Retinal pigment epithelial cell (primary cell): ENCODE data around the gene EP400.

Source experiments
- DNase-seq: peaks from one replicate; pipeline ENCODE4 v3.0.0-alpha.2; 2010; ENCODE audit warnings: low read depth
- H3K4me3 ChIP-seq: 2 replicates; pipeline ENCODE4 v1.5.1; 2011; ENCODE audit warnings: mild to moderate bottlenecking, low read length, control low read depth, moderate library complexity
- TF ChIP-seq, protein P1 (sequence below): conservative IDR thresholded peaks from 2 replicates; pipeline ENCODE4 v1.5.1; 2011; ENCODE audit warnings: low read depth, low read length, control low read depth, inconsistent platforms

EP400 gene

DNA sequence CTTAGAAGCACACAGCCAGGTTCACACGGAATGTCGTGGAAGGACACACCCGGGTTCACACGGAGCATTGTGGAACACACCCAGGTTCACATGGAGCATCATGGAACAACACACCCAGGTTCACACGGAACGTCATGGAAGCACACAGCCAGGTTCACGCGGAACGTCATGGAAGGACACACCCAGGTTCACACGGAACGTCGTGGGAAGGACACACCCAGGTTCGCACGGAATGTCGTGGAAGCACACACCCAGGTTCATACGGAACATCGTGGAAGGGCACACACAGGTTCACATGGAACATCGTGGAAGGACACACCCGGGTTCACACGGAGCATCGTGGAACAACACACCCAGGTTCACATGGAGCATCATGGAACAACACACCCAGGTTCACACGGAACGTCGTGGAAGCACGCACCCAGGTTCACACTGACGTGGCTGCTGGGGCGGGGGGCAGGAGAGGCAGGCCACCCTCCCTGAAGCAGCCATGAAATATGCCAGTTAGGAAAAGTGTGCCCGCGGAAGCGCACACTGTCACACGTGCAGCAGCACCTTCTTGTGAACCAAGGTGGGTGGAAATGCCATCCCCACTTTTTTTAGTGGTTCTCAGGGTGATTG lies 86.4 kb downstream of the EP400 start:
- TF ChIP-seq, protein P1, sequence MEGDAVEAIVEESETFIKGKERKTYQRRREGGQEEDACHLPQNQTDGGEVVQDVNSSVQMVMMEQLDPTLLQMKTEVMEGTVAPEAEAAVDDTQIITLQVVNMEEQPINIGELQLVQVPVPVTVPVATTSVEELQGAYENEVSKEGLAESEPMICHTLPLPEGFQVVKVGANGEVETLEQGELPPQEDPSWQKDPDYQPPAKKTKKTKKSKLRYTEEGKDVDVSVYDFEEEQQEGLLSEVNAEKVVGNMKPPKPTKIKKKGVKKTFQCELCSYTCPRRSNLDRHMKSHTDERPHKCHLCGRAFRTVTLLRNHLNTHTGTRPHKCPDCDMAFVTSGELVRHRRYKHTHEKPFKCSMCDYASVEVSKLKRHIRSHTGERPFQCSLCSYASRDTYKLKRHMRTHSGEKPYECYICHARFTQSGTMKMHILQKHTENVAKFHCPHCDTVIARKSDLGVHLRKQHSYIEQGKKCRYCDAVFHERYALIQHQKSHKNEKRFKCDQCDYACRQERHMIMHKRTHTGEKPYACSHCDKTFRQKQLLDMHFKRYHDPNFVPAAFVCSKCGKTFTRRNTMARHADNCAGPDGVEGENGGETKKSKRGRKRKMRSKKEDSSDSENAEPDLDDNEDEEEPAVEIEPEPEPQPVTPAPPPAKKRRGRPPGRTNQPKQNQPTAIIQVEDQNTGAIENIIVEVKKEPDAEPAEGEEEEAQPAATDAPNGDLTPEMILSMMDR = no peak
- DNase-seq = no peak
- no peak overlapping the region for H3K4me3 ChIP-seq

DNA sequence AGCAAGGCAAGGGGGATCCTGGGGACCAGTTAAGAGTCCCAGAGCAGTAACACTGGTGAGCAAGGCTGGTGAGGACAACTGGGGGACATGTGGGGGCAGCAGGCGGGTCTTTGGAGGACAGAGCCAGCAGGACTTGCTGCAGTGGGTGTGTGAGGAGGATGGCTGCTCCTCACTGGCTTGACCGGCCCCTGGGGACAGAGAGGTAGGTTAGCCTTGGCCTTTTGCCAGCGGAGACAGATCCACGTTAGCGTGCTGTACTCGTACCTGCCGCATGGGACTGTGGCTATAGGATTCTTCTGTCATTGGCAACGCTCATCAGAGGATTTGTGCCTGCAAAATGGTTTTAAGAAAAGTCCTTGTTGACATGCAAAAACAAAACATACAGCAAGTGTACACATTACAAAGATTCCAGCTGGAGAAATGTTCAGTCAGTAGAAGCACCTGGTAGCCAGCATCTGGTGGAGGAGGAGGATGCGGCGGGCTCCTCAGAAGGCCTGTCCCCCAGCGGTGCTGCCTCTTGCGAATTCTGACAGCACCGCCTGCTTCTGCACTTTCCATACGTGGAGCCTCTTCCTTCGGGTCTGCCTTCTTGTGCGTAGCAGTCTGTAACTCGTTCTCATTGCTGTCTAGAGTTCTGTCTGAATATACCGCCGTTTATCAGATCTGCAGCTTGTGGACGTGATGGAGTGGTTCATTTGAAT lies 91.3 kb downstream of the EP400 start:
- H3K4me3 ChIP-seq = no peak overlapping the region
- TF ChIP-seq, protein P1 = no peak
- no peak for DNase-seq

DNA sequence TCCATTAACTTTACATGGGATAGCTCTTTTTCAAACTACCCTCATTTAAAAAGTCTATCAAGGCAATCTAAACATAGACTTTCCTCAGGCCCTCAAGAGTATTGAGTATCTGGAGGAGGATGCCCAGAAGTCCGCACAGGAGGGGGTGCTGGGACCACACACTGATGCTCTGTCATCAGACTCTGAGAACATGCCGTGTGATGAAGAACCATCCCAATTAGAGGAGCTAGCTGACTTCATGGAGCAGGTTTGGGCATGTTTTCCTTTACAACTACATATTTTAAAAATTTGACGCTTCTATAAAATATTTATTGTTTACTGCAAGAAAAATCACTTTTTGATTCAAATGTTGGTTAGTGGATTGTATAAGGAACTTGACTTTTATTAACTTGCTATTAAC lies 93.5 kb downstream of the EP400 start:
- TF ChIP-seq, protein P1 = no peak
- no peak for DNase-seq
- H3K4me3 ChIP-seq = no peak overlapping the region

DNA sequence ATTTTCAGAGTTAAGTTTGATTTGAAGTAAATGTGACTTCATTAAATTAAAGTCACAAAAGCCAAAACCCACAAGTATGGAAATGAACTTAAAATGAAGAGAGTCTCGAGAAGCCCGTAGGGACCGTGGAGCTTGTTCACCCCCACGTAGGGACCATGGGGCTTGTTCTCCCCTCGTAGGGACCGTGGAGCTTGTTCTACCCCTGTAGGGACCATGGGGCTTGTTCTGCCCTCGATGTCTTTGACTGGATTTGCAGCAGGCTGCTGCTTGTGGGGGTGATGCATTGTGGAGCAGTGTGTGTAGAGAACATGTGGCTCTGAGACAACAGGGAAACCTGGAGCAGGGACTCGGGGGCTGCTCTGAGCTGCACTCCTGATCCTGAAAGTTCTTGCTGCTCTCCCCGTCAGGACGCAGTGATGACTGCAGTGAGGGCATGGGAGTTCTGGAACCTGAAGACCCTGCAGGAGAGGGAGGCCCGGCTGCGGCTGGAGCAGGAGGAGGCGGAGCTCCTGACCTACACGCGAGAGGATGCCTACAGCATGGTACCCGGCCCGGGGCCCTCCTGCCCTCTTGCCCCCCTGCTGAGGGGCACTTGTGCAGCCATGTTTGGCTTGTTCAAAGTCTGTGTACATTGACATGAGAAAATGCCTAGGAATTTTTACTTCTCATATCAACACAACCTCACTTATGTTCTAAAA lies 94.2 kb downstream of the EP400 start:
- no peak overlapping the region for H3K4me3 ChIP-seq
- TF ChIP-seq, protein P1 = no peak
- DNase-seq = no peak

DNA sequence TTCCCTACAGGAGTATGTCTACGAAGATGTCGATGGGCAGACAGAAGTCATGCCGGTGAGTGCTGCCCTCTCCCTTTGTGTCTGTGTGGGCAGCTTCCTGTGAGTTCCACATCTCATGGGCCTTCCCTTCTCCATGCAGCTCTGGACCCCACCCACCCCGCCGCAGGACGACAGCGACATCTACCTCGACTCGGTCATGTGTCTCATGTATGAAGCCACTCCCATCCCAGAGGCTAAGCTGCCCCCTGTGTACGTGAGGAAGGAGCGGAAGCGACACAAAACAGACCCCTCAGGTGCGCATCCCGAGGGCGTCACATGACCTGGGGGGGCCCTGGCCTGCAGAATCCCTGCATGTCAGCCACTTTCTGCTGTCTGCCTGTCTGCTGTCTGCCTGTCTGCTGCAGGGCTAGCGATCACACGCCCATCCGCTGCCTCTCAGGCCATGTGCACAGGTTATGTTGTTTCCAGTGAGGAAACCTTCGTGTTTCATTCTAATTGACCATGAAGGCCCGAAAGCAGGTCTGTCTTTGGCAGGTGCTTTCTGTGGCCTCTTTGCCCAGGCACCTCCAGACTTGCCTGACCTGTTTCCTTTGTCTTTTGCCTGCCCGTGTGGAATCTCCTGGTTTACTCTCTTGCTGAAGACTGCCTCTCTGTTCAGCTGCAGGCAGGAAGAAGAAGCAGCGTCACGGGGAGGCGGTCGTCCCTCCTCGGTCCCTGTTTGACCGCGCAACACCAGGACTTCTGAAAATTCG lies 95.1 kb downstream of the EP400 start:
- TF ChIP-seq, protein P1 = no peak
- no peak for DNase-seq
- no peak overlapping the region for H3K4me3 ChIP-seq

DNA sequence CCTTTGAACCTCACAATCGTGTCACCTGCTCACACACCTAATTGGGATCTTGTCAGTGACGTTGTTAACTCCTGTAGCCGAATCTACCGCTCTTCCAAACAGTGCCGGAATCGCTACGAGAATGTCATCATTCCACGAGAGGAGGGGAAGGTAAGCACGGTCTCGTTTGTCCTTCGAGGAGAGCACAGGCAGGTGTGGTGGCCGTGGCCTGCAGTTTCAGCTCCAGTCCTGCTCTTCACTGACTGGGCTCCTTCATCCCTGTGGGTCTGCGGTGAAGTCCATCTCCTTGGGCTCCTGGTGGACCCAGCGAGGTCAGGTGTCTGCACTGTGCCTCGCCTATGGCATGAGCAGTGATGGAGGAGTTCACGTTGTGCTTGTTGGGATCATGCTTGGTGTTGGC lies 96.0 kb downstream of the EP400 start:
- DNase-seq = no peak
- no peak overlapping the region for H3K4me3 ChIP-seq
- TF ChIP-seq, protein P1 = no peak
